ENCODE results near the gene KIF17.
"Not testable (repeated sequence)": the region's sequence is repeated elsewhere in the genome, so short reads cannot be mapped to it uniquely, and the experiment has no call there.

DNA sequence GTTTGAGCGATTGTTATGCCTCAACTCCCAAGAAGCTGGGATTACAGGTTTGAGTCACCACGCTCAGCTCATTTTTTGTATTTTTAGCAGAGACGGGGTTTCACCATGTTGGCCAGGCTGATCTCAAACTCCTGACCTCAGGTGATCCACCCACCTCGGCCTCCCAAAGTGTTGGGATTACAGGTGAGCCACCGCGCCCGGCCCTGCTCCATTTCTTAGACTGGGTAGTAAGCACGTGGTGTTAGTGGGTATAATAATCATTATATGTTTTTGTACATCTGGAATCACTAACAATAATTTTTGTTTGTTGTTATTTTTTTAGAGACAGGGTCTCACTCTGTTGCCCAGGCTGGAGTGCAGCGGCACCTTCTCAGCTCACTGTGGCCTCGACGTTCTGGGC is 44.2 kb downstream of the KIF17 start:
- TF ChIP-seq, protein P1, sequence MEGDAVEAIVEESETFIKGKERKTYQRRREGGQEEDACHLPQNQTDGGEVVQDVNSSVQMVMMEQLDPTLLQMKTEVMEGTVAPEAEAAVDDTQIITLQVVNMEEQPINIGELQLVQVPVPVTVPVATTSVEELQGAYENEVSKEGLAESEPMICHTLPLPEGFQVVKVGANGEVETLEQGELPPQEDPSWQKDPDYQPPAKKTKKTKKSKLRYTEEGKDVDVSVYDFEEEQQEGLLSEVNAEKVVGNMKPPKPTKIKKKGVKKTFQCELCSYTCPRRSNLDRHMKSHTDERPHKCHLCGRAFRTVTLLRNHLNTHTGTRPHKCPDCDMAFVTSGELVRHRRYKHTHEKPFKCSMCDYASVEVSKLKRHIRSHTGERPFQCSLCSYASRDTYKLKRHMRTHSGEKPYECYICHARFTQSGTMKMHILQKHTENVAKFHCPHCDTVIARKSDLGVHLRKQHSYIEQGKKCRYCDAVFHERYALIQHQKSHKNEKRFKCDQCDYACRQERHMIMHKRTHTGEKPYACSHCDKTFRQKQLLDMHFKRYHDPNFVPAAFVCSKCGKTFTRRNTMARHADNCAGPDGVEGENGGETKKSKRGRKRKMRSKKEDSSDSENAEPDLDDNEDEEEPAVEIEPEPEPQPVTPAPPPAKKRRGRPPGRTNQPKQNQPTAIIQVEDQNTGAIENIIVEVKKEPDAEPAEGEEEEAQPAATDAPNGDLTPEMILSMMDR (IDR thresholded peaks at IDR 0.05): not testable (repeated sequence)
- not testable (repeated sequence) for TF ChIP-seq EP300 (IDR thresholded peaks at IDR 0.05; ENCODE audit: borderline replicate concordance in 1 of 2, low read depth in 1 of 2, low read length in 1 of 2); CHD2 (IDR thresholded peaks at IDR 0.05; ENCODE audit: low read length, partially characterized antibody)

Measured in SK-N-SH (cell line).